Hindlimb muscle (tissue), 1 donor: ENCODE measurements around the gene PPP1R1C. TPM values are rescaled to one million over a fixed set of nuclear protein-coding genes. Genes with fewer than 3 reads are reported as not detected.
"Not testable (repeated sequence)": the region's sequence is repeated elsewhere in the genome, so short reads cannot be mapped to it uniquely, and the experiment has no call there.

Experiments
- DNase-seq: peaks from one replicate; pipeline ENCODE4 v3.0.0-alpha.2; 2013
- polyA plus RNA-seq: library from polyadenylated mRNA; unstranded; fragments of 120-200 nt; gene quantifications from one replicate; pipeline ENCODE4 v1.2.1, GENCODE V29; 2013; ENCODE audit not compliant: insufficient read length

The PPP1R1C gene
- polyA plus RNA-seq, 1 donor, result not detected

DNA sequence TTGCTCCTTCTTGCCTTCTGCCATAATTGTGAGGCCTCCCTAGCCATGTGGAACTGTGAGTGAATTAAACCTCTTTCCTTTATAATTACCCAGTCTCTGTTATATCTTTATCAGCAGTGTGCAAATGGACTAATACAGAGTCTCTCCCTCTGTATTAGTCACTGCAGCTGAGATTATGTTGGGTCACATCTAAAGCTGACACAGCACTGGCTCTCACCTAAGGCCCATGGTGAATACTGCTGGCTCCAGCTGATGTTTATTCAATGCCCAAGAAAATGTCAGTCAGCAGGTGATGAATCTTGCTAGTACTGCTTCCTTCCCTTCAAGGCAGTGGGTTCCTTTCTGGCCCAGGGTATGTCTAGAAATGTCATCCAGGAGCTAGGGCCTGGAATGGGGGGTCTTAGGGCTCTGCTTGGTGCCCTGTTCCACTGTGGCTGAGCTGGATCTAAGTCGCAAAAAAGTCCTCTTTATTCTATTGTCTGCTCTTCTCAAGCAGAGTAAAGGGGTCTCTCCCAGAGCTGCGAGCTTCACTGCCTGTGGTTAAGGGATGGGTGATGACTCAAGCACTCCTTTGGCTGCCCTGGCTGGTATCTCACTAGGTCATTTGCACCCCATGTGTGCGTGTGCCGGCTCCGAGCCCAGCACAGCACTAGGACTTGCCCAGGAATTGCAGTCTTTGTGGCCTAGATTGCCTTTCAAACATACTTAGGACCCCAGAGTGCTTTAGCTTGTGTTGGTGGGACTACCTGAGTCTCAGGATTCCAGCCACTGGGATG is 29.9 kb downstream of the PPP1R1C start:
- DNase-seq, result no peak

DNA sequence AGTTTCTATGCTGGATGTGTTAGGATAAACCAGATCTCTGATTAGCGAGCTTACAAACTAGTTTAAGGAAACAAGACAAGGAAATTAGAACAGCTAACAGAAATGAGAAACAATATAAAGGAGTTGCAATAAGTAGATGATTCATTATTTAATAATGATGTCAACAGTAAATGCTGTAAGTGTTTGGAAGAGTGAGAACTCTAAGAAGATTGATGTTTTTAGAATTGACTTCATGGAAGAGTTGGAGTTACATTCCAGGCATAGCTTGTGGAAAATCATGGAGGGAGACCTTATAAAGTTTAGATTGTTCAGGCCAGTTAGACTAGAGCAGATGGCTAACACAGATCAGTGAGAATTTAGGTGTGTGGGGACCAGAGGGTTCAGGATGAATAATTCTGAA is 32.6 kb downstream of the PPP1R1C start:
- DNase-seq, result no peak

DNA sequence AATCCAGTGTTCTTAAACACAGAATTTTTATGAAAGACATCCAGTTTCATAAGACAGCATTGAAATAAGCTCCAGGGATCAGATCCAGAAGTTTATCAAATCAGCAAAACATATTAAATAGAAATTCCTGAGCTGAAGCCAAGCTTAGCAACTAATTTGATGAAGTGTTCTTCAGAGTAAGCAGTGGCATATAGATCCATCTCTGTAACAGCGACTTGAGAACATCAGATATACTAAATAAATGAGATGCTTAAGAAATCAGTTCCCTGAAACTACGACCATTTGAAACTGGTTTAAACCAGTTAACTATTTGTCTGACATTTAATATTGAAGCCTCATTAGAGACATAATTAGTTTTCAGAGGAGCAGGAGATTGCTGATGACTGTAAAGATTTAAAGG is 34.1 kb downstream of the PPP1R1C start:
- DNase-seq, result no peak

DNA sequence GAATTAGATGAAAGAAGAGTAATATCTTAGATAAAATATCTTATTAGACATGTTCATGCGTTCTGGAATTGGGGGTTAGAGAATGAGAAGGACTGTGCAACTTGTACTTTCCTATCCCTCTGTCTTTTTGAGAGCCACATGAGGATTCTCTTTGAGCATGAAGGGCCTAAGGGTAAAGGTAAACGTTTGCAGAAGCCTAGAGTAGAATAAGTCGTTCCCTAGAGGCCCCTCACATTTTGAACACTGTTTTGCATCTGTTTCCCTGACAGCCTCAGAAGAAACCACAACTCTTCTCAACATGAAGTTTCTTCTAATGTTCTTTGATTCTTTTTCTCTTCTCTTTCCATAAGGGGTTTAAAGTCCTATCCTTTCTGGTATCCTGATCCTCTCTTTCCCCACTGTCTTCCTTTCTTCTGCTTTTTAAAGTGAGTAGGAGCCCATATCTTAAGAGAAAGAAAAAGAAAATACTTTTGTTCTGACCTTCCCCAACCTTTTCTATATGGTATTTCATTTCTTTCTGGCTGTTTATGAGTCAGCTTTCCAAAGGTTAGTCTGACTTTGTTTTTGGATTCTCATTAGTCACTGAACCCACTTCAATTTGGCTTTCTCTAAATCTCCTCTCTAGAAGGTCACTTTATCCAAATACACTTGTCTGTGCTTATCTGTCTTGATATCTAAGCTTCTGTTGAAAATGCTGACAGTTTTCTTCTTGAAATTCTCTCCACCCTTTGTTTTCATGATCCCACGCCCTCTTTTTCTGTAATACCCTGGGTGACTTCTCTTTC is 34.8 kb downstream of the PPP1R1C start:
- no peak for DNase-seq

DNA sequence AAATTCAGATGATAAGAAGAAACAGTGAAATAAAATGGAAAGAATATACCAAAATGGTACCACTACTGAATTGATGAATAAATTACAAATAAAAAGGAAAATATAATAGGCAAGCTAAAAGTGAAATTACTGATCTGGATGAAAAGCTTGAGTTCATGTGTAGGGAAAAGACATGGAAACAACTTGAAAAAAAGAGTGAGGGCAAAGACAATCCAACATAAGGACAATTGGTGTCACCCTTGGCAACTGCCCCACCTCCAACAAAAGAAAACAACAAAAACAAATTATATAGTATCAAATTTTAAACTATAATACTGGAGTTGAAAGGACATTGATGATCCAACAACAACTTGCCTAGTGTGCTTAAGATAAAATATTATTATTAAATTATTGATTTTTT is 37.6 kb downstream of the PPP1R1C start:
- DNase-seq, result no peak

DNA sequence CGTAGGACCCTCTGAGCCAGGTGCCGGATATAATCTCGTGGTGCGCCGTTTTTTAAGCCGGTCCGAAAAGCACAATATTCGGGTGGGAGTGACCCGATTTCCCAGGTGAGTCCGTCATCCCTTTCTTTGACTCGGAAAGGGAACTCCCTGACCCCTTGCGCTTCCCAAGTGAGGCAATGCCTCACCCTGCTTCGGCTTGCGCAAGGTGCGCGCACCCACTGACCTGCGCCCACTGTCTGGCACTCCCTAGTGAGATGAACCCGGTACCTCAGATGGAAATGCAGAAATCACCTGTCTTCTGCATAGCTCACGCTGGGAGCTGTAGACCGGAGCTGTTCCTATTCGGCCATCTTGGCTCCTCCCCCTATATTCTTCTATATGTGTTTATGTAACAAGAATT is 45.2 kb downstream of the PPP1R1C start:
- not testable (repeated sequence) for DNase-seq

DNA sequence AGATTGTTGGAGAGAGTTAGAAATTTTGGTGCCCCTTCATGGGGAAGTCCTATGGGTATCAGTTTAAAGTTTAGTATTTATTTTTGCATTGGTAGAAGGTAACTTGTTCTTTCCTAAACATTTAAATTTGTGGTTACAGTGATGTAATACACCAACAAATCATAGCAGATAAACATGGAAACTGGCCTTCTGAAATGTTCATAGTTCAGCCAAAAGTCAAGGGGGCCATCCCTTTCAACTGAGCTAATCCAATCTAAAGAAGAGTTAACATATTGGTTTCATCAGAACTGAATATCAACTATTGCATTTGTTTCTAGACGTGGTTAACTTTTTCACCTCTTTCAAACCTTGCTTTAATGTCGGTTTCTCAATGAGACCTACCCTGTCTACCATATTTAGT is 46.3 kb downstream of the PPP1R1C start:
- DNase-seq, result no peak

DNA sequence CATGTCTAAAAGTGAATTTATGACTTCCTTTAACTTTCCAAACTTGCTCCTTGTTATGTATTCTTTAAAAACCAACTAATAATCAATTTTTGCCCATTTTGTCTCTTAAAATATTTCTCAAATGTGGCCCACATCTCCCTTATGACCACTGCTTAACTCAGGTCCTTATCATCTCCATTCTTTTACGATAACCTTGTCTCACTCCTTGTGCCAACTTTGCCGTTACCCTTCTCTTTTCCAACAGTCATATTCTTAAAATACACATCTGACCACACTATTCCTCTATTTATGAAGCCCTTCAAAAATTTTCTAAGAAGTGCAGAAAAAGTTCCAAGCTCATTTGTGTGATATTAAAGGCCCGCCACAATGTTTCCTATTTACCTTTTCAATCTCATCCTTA is 47.8 kb downstream of the PPP1R1C start:
- no peak for DNase-seq

DNA sequence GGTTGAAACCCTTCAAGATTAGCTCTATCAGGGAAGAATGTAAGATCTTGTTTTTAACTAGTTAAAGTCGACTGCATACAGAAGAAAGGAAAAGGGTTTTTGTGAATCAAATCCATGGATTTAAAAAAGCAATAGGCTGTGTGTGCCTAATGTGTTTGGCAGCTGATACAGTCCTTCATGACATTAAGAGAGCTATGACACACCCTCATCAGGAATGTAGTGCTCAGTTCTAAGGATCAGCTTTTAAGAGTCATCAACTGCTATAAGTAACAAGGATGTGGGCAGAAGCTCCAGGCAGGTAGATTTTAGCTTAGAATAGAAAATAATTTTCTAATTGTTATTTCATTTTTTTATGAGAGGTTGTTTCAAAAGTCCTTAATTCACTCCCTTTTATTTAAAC is 52.9 kb downstream of the PPP1R1C start:
- DNase-seq, result no peak

DNA sequence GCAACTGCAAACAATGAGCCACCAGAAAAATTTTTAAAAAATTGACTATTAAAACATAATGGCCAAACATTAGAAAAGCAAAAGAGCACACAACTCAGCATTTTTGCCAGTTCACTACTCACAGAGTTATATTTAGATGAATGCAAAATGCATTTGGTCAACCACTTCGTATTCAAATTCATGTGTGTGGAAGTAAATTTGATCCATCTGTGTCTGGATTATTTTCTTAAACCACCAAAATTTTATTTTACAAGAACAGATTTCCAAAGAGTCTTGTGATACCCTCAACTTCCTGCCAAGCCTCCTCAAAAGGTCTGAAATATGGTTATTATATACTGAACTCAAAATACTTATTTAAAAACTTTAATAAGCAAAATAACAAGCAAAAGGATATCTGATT is 57.4 kb downstream of the PPP1R1C start:
- no peak for DNase-seq

DNA sequence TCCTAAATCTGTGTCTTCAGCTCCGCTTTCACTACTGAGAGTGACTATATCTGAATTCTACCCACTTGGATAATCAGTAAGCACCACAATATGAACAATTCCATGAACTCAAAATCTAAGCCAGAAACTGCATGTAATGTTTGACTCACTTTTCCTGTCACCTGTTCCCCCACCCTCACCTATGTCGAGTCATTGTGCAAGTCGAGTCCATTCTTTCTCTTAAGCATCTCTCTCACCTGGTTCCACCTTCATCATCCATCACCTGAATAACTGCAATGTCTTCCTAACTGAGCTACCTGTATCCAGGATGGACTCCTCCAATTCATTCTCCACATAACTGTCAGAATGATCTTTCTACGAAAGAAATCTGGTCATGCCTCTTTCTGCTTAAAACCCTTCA is 58.2 kb downstream of the PPP1R1C start:
- no peak for DNase-seq

DNA sequence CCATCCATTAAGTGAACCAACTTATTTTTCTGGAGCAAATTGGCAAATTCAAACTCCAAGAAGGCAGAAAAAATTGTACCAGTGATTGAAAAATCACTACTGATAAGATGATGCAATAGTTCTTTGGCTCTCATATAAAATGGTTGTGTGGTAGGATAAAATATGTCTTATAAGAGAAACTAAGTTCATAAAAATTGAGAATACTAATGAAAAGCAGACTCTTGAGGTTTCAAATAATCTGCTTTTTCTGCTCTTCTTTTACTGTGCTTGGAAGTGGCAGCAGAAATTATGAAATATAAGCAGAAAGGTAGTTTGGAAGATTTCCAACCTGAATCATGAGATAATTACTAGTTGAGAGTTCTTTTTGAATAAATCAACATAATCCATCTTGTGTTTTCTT is 61.9 kb downstream of the PPP1R1C start:
- DNase-seq, result no peak

DNA sequence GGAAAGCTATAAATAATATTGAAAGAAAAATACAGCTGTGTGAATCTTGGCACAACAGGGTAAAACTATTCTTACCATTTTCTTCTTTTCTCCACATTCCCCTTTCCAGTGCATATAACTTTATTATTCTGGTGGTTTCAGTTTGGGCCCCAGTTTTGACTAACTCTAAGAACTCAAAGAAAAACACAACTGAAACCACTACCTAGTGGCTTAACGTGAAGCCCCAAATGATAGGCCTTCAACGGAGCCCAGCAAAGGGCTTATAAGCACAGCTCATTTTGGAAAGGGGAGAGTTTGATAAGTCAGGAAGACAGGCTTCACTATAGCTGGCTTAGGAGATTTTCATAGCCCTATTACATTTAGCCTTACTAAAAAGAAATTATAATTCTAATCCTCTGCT is 62.4 kb downstream of the PPP1R1C start:
- DNase-seq, result no peak

DNA sequence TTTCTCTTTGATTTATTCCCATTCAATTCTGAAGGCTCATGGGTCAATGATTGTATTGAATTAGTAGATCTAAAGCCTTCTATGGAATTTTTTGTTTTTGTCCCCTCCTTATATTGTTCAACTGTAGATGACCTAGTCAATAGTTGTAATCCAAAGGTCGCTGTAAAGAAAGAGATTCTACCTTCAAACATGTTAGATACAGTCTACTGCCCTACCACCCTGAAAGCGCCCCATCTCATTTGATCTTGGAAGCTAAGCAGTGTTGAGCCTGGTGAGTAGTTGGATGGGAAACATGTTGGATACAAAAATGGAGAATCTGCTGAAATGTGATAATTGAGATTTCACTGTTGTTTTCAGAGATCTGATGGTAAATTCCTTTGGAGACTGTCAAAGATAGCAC is 63.0 kb downstream of the PPP1R1C start:
- no peak for DNase-seq

DNA sequence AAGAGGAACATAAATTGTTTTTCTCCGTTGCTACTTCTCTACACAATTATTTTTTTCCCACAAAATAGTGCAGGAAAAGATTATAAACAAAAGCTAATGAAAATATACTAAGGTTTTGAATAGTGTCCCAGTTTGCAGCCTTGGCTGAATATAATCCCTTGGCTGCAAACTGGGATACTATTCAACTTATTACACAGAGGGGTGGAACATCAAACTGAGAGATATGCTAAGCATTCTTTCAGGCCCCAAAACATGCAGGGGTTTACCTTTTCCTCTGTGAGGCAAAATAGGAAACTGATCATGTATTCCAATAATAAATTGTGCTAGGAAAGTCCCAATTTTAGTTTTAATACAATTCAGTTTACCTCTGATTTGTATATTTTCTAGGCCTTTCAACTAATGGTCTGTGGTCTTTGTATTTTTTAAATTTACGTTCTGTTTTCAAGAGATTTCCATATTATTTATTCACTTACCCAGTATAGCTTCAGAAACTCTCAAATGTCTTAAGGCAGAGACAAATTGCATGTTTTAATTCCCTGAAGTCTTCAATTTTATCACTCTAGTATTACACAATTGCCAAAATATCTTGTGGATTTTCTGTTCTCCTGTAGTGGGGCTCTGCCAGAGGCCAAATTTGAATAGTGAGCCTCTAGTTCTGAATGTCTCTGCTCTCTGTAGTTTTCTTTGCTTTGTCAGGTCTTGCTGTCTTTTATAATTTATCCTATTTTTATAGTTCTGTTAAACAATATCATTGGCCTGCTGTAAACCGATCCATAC is 63.9 kb downstream of the PPP1R1C start:
- peak; percentile 49 for DNase-seq

DNA sequence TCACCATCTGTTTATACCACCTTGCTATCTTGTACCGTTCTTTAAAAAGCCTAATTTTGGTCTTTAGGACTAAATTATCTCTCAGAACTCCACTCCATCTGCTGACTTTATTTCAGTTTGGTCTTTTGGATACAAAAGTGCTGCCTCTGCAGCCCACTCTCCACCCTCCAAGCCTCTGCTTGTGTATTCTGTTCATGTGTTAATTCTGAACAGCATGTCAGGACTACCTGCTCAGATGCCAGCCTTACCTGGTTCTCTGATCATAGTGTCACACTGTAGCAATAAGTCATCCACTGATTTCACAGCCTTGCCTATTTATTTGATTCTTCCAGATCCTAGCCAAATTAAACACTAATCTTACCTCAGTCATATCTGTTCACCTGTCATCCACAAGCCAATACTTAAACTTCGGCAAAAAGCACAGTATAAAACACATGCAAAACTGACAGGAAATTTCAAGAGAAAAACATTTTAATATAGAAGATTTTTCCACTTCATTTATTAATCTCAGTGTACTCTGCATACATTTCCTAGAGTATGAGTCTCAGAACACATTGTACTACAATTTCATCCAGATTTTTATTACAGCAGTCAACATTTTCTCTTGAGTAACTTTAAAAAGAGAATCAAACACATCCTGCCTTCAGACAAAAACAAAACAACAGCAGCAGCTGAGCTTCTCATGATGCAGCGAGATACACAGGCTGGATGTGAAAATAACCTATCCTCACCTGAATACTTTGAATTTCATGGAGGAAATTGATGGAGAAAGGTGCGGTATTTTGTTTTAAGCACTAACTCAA is 64.9 kb downstream of the PPP1R1C start:
- no peak for DNase-seq

DNA sequence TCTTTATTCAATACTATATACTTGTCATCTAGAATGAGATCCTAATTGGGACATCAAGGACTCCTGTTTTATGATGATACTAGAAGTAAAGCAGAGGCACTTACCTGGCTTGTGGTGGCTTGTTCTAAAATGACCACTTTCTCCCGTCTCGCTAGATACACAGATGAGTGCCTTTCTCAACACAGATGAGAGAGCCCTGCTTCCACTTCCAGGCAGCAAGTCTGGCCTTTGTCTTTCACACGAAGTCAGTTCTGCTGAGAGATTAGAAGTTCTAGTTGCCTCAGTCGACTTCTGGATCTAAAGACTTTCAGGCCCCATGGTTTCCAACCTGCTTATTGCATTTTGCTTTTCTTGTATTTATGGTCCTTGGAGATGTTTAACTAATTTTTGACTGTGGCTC is 70.3 kb downstream of the PPP1R1C start:
- DNase-seq, result no peak

DNA sequence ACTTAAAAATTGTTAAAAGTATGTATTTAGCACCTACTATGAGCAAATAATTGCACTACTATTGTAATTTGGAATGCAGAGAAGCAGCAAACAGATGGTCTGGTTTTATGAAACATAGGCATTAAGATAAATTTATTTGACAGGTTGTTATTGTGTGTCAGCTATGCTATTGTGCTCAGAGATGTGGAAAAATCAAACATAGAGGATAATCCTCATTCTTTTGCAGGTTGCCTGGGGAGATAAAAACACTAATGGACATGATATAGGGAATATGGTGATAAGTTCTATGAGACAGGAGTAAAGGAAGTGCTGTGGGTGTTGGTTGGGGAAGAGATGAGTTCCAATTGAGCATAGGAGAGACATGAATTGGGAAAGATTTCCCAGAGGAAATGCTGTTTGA is 71.3 kb downstream of the PPP1R1C start:
- DNase-seq, result no peak

DNA sequence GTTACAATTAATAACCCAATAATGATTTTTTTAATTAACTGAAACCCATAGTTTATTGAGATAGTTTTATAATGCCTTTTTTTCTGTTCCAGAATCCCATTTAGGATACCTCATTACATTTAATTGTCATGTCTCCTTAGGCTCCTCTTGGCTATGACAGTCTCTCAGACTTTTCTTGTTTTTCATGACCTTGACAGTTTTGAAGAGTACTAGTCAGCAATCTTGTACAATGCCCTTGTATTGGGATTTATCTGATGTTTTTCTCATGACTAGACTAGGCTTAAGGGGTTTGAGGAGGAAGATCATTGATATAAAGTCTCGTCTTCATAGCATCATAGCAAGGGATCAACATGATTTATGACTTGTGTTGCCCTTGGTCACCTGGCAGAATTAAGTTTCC is 72.4 kb downstream of the PPP1R1C start:
- DNase-seq, result no peak

DNA sequence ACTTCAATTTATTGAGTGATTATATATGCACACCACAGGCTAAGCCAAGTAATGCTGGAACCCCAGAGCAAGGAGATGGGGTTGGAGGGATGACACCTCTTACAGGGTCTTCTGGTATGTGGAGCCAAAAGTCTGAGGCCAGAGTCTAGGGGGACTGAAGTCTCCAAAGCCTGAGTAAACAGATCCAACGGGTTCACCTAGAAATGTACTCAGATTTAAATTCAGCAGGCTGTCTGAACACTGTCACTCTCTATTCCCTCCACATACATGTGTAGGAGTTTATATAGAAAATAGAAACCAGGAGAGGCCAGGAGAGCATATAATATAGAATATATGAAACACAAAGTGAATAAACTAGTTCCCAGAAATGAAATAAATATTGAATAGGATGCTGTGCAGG is 76.1 kb downstream of the PPP1R1C start:
- no peak for DNase-seq

DNA sequence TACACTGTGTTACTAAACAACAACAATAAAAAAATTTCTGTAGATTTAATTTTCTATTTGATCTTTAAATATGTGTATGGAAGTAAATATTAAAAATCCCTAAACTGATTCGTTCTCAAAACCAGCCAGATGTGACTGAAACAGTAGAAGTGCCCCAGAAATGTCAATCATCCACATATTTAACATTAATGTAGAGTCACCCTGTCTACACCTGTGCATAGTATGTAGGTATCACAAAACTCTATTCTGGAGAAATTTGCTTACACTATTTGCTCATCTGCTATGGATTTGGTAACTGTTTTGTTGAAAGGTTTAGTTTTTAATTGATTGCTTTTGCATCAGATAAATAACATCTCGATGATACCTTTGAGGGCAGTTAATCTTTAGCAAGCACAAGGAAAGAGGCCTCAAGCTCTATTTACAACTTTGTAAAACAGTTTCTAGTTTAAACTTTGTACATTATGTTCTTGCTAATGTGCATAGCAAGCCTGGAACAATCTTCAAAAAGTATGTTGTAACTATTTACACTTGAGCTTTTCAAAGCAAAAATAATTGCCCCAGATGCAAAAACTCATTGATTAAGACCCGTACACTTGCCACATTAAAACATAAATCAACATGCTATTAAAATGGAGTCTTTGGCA is 76.8 kb downstream of the PPP1R1C start:
- no peak for DNase-seq
